HepG2 (cell line): ENCODE results near the gene UGT2A2. TPM values are rescaled to one million over a fixed set of nuclear protein-coding genes. Genes with fewer than 3 reads are reported as not detected.

ENCODE experiments used
- ATAC-seq: fragments of 200-7000 bp; cut with Tn5 transposase; 3 replicates; pipeline ENCODE4 v1.9.1; 2020; ENCODE audit warnings: mild to moderate bottlenecking, moderate library complexity
- BruUV-seq: library from RNA; stranded (reverse); fragments of 400-500 nt; replicated peaks from 2 replicates; lab custom pipeline; 2021; lab: Mats Ljungman, UMichigan
- CTCF ChIA-PET: fragments of 300-600 bp; formaldehyde crosslinking; extraction: SDS; loops from one replicate; lab custom pipeline; 2021; ENCODE audit warnings: low total read pairs, inconsistent platforms, low intra/inter-chr PET ratio; lab: Yijun Ruan, JAX
- POLR2A ChIA-PET: fragments of 350-600 bp; sonication (Branson Sonifier 250); formaldehyde crosslinking; loops from one replicate; lab custom pipeline; 2020; ENCODE audit warnings: antibody characterized with exemption, inconsistent platforms; lab: Yijun Ruan, JAX
- DNase-seq: peaks from one replicate; pipeline ENCODE4 v3.0.0-alpha.2; 2015; ENCODE audit warnings: low spot score
- FAIRE-seq: peaks from 3 replicates; lab custom pipeline; 2011; peaks lifted over from hg19 to GRCh38; lab: Jason Lieb, UNC
- H2AFZ ChIP-seq: one replicate; pipeline ENCODE4 v1.6.1; 2011; ENCODE audit warnings: low read length, inconsistent platforms
- H3K27ac ChIP-seq: fragments of 300-600 bp; 3 replicates; pipeline ENCODE4 v1.8.0; 2011; ENCODE audit warnings: mixed run types, mild to moderate bottlenecking, mixed read lengths, low read length, inconsistent platforms; ENCODE audit not compliant: insufficient read depth; ENCODE audit errors: extremely low read length
- H3K27me3 ChIP-seq, 2 experiments: fragments of 200-600 bp in 1 of 2; 2 replicates in 1 of 2; 3 replicates in 1 of 2; pipeline versions ENCODE4 v1.6.0 to v1.8.0; 2011; ENCODE audit warnings: low read length in 2 of 2, mild to moderate bottlenecking in 2 of 2, moderate library complexity in 2 of 2, inconsistent platforms in 1 of 2; ENCODE audit not compliant: insufficient read depth in 2 of 2, control insufficient read depth in 1 of 2
- H3K36me3 ChIP-seq, 2 experiments: fragments of 200-600 bp in 1 of 2; replicated peaks in 1 of 2; 2 replicates in 1 of 2; 3 replicates in 1 of 2; pipeline versions ENCODE4 v1.5.1 to v1.8.0; 2011; ENCODE audit warnings: low read length in 2 of 2, inconsistent platforms in 1 of 2; ENCODE audit not compliant: insufficient read depth in 2 of 2, control insufficient read depth in 1 of 2
- H3K4me1 ChIP-seq: 2 replicates; pipeline ENCODE4 v1.5.1; 2012; ENCODE audit warnings: low read length, inconsistent platforms; ENCODE audit not compliant: insufficient read depth
- H3K4me2 ChIP-seq: 2 replicates; pipeline ENCODE4 v1.6.0; 2011; ENCODE audit warnings: low read depth, low read length, inconsistent platforms
- H3K4me3 ChIP-seq, 3 experiments: fragments of 200-600 bp in 1 of 3; sonication (generic), shearing (Covaris generic) in 1 of 3; replicated peaks in 1 of 3; 2 replicates each; pipeline ENCODE4 v1.5.1; 2011 to 2016; ENCODE audit warnings: low read length in 3 of 3, inconsistent platforms in 2 of 3, low read depth in 2 of 3, mild to moderate bottlenecking in 2 of 3, control low read depth in 1 of 3, mixed read lengths in 1 of 3; ENCODE audit not compliant: insufficient read depth in 1 of 3
- H3K79me2 ChIP-seq: one replicate; pipeline ENCODE4 v1.6.1; 2011; ENCODE audit warnings: low read length, inconsistent platforms; ENCODE audit not compliant: insufficient read depth
- H3K9ac ChIP-seq: 2 replicates; pipeline ENCODE4 v1.6.0; 2011; ENCODE audit warnings: mild to moderate bottlenecking, low read depth, low read length, inconsistent platforms; ENCODE audit not compliant: insufficient read depth
- H3K9me3 ChIP-seq: 2 replicates; pipeline ENCODE4 v1.5.1; 2012; ENCODE audit warnings: mild to moderate bottlenecking, low read length
- H4K20me1 ChIP-seq: 2 replicates; pipeline ENCODE4 v1.6.0; 2011; ENCODE audit warnings: inconsistent platforms, mild to moderate bottlenecking, low read length, moderate library complexity; ENCODE audit not compliant: insufficient read depth
- PHF5A ChIP-seq: IDR thresholded peaks from one replicate; pipeline ENCODE4 v1.6.1; 2018; ENCODE audit warnings: low read depth, missing genetic modification reagents; ENCODE audit not compliant: unreplicated experiment
- SMAD3 ChIP-seq: sonication (generic); formaldehyde crosslinking; IDR thresholded peaks from 2 replicates; pipeline ENCODE4 v1.4.0; 2020; ENCODE audit warnings: missing genetic modification reagents
- ZFY ChIP-seq: sonication (generic); formaldehyde crosslinking; IDR thresholded peaks from 2 replicates; pipeline ENCODE4 v1.4.0; 2020; ENCODE audit warnings: missing genetic modification reagents
- ZNF510 ChIP-seq: sonication (generic); formaldehyde crosslinking; IDR thresholded peaks from 2 replicates; pipeline ENCODE4 v1.4.0; 2020; ENCODE audit warnings: low read depth, mild to moderate bottlenecking, missing genetic modification reagents
- ZNF768 ChIP-seq: sonication (generic); formaldehyde crosslinking; IDR thresholded peaks from 2 replicates; pipeline ENCODE4 v1.4.0; 2020; ENCODE audit warnings: missing genetic modification reagents
- WGBS: methylation state at CpG from one replicate; pipeline ENCODE4 v1.1.6; 2017; ENCODE audit warnings: low lambda C conversion rate; 5-methylcytosine and 5-hydroxymethylcytosine counted together
- in situ Hi-C: cut with HindIII; loops from 2 replicates; pipeline ENCODE4 v1.10.0; 2017; ENCODE audit warnings: low pct_unique_long_range_greater_than_20kb; ENCODE audit not compliant: extremely low pct_ligation_motif_present
- intact Hi-C: fragments of 100-400 bp; cut with micrococcal nuclease; formaldehyde crosslinking; loops from one replicate; pipeline ENCODE4 v1.10.0; 2022; ENCODE audit not compliant: unreplicated experiment
- polyA plus RNA-seq, 8 experiments: library from polyadenylated mRNA; depleted of rRNA in 3 of 8; stranded (reverse) in 7 of 8; unstranded in 1 of 8; fragments of >200 nt; fragmentation: Illumina TruSeq in 4 of 8; extraction: Trizol in 4 of 8; gene quantifications; 2 replicates each; pipeline versions ENCODE4 v1.2.1 to v1.2.3, GENCODE V29; 2011 to 2016; ENCODE audit warnings: low read depth in 4 of 8, missing spikeins in 1 of 8, mixed read lengths in 1 of 8; ENCODE audit not compliant: insufficient read depth in 1 of 8
- total RNA-seq, 5 experiments: library from RNA; depleted of rRNA; stranded (reverse); fragments of >200 nt; fragmentation: Illumina TruSeq; extraction: Trizol; gene quantifications; 2 replicates each; pipeline ENCODE4 v1.2.3, GENCODE V29; 2016; ENCODE audit warnings: low read depth in 1 of 5
- TF ChIP-seq, protein P1 (sequence below): sonication (generic); formaldehyde crosslinking; IDR thresholded peaks from 2 replicates; pipeline ENCODE4 v1.4.0; 2020; ENCODE audit warnings: missing genetic modification reagents
- TF ChIP-seq, protein P2 (sequence below): fragments of 450-650 bp; IDR thresholded peaks from 2 replicates; pipeline ENCODE4 v1.6.1; 2017; ENCODE audit warnings: mild to moderate bottlenecking
- TF ChIP-seq, protein P3 (sequence below): sonication (generic); formaldehyde crosslinking; IDR thresholded peaks from 2 replicates; pipeline ENCODE4 v1.8.0; 2023; ENCODE audit warnings: mild to moderate bottlenecking, missing genetic modification reagents

UGT2A2 gene
- total and polyA plus RNA-seq, 2 of the 13 experiments (the other 11 are each of a cell fraction or from before 2014, with no cell fraction given), result not detected

DNA sequence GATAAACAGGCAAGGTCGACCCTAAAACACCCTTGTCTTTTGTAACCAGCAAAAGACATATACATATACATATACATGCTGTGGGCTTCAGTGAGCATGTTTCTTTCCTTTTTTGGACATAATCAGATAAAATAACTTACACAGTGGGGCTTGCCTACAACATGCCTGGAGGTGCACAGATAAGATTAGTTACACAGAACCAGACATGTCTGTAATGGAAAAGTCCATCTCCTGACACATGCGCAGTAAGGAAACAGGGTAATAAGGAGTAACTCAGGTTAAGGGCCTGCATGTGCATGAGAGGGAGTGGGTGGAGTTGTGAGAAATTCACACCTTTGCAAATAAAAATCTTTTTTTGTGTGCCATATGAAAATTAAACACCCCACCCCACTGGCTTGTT, 10.2 kb upstream of the UGT2A2 start:
- FAIRE-seq, result no peak
- in situ Hi-C loops (no loop called here), intact Hi-C loops (no loop called here)
- ChIA-PET CTCF (no interaction called here), POLR2A (no interaction called here)
- DNase-seq, result no peak
- peaks cover 10% of the 10 kb centered on the region for H3K4me1 ChIP-seq
- no peaks in the 10 kb centered on the region for H3K9me3 ChIP-seq
- no TSS peak for BruUV-seq
- H4K20me1 ChIP-seq, result no peaks in the 10 kb centered on the region
- WGBS, result 52% methylated on average over 2 of the region's 2 CpGs
- H2AFZ ChIP-seq, result no peak overlapping the region
- H3K27ac ChIP-seq, result no peak overlapping the region
- no peak for ATAC-seq
- no peaks in the 10 kb centered on the region for H3K27me3 ChIP-seq
- no peaks in the 10 kb centered on the region for H3K79me2 ChIP-seq
- H3K36me3 ChIP-seq, result no peaks in the 10 kb centered on the region
- H3K9ac ChIP-seq, result no peak overlapping the region
- no peak overlapping the region for H3K4me3 ChIP-seq
- TF ChIP-seq, protein P1, sequence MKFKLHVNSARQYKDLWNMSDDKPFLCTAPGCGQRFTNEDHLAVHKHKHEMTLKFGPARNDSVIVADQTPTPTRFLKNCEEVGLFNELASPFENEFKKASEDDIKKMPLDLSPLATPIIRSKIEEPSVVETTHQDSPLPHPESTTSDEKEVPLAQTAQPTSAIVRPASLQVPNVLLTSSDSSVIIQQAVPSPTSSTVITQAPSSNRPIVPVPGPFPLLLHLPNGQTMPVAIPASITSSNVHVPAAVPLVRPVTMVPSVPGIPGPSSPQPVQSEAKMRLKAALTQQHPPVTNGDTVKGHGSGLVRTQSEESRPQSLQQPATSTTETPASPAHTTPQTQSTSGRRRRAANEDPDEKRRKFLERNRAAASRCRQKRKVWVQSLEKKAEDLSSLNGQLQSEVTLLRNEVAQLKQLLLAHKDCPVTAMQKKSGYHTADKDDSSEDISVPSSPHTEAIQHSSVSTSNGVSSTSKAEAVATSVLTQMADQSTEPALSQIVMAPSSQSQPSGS (CRISPR knock-in tag), result no peak
- TF ChIP-seq ZFY, result no peak
- TF ChIP-seq PHF5A, result no peak
- 0 out of 2 replicates have a peak overlapping the region, but pooled peaks have one; percentile 14 for H3K4me2 ChIP-seq

DNA sequence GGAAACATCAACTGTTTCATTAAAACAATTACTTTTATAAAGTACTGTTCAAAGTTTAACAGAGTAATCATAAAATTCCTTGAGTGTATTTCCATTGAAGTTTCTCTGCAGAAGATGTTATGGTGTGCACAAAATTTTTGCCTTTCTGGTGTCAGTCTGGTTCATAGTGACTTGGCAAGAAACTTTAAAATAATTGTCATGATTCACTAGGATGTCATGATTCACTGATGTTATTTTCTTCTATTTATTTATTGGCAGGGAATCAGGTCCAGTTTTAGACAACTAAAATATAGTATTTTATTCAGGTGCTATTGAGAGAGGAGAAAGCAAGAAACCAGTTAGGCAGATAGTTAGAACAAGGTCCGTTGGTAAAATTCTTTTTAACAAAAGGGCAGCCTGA, 9.8 kb upstream of the UGT2A2 start:
- H4K20me1 ChIP-seq, result no peaks in the 10 kb centered on the region
- no TSS peak for BruUV-seq
- ChIA-PET CTCF (no interaction called here), POLR2A (no interaction called here)
- ATAC-seq (no peak), FAIRE-seq (no peak), DNase-seq (no peak)
- intact Hi-C loops (no loop called here), in situ Hi-C loops (no loop called here)
- no peaks in the 10 kb centered on the region for H3K36me3 ChIP-seq
- no peak overlapping the region for H3K27ac ChIP-seq
- no peak overlapping the region for H3K4me3 ChIP-seq
- no peaks in the 10 kb centered on the region for H3K9me3 ChIP-seq
- no peaks in the 10 kb centered on the region for H3K79me2 ChIP-seq
- WGBS, result 0% methylated on average over 1 of the region's 1 CpG
- H3K27me3 ChIP-seq, result no peaks in the 10 kb centered on the region
- 0 out of 2 replicates have a peak overlapping the region, but pooled peaks have one; percentile 14 for H3K4me2 ChIP-seq
- peaks cover 10% of the 10 kb centered on the region for H3K4me1 ChIP-seq
- no peak overlapping the region for H3K9ac ChIP-seq
- H2AFZ ChIP-seq, result no peak overlapping the region
- no peak for TF ChIP-seq ZNF768 (CRISPR knock-in tag)
- no peak for TF ChIP-seq ZNF510 (CRISPR knock-in tag)
- TF ChIP-seq SMAD3, result no peak
- TF ChIP-seq, protein P2, sequence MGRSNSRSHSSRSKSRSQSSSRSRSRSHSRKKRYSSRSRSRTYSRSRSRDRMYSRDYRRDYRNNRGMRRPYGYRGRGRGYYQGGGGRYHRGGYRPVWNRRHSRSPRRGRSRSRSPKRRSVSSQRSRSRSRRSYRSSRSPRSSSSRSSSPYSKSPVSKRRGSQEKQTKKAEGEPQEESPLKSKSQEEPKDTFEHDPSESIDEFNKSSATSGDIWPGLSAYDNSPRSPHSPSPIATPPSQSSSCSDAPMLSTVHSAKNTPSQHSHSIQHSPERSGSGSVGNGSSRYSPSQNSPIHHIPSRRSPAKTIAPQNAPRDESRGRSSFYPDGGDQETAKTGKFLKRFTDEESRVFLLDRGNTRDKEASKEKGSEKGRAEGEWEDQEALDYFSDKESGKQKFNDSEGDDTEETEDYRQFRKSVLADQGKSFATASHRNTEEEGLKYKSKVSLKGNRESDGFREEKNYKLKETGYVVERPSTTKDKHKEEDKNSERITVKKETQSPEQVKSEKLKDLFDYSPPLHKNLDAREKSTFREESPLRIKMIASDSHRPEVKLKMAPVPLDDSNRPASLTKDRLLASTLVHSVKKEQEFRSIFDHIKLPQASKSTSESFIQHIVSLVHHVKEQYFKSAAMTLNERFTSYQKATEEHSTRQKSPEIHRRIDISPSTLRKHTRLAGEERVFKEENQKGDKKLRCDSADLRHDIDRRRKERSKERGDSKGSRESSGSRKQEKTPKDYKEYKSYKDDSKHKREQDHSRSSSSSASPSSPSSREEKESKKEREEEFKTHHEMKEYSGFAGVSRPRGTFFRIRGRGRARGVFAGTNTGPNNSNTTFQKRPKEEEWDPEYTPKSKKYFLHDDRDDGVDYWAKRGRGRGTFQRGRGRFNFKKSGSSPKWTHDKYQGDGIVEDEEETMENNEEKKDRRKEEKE, result no peak
- TF ChIP-seq, protein P3, sequence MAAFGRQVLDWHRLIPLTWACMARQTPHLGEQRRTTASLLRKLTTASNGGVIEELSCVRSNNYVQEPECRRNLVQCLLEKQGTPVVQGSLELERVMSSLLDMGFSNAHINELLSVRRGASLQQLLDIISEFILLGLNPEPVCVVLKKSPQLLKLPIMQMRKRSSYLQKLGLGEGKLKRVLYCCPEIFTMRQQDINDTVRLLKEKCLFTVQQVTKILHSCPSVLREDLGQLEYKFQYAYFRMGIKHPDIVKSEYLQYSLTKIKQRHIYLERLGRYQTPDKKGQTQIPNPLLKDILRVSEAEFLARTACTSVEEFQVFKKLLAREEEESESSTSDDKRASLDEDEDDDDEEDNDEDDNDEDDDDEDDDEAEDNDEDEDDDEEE (CRISPR knock-in tag), result no peak
